H1 (cell line): Measurements from ENCODE around the gene ZNF541. TPM values are rescaled to one million over a fixed set of nuclear protein-coding genes. Genes with fewer than 3 reads are reported as not detected.

Experiments
- NANOG ChIP-seq: IDR thresholded peaks from 2 replicates; pipeline ENCODE4 v1.6.1; 2011; ENCODE audit warnings: low read length, low read depth, mild to moderate bottlenecking, inconsistent platforms; ENCODE audit not compliant: insufficient read depth, poor library complexity, severe bottlenecking
- PHF8 ChIP-seq: fragments of 200-600 bp; sonication (generic); conservative IDR thresholded peaks from 2 replicates; pipeline ENCODE4 v1.7.1; 2012; ENCODE audit warnings: low read depth, mild to moderate bottlenecking, inconsistent platforms, low read length, moderate library complexity
- POLR2A ChIP-seq, 2 experiments: IDR thresholded peaks; 1 replicate in 1 of 2; 2 replicates in 1 of 2; pipeline ENCODE4 v1.6.1; 2011; ENCODE audit warnings: low read depth in 2 of 2, low read length in 2 of 2, mild to moderate bottlenecking in 2 of 2; ENCODE audit errors: control extremely low read depth in 1 of 2
- SAP30 ChIP-seq: fragments of 300-600 bp; sonication (generic); IDR thresholded peaks from 2 replicates; pipeline ENCODE4 v1.7.1; 2012; ENCODE audit warnings: low read length, moderate library complexity, mild to moderate bottlenecking, inconsistent platforms; ENCODE audit not compliant: insufficient read depth, insufficient replicate concordance
- polyA plus RNA-seq, 7 experiments: library from polyadenylated mRNA; depleted of rRNA in 3 of 7; stranded (reverse) in 5 of 7; unstranded in 2 of 7; fragments of >200 nt in 5 of 7; fragments of 200-250 nt in 2 of 7; gene quantifications; 1 replicate in 5 of 7; 2 replicates in 1 of 7; 4 replicates in 1 of 7; pipeline versions ENCODE4 v1.2.1 to v1.2.3, GENCODE V29; 2011 to 2013; ENCODE audit warnings: missing spikeins in 2 of 7, mixed read lengths in 2 of 7
- total RNA-seq: library from RNA; stranded (reverse); fragmentation: NEBNext Ultra II Directional; extraction: Animal tissue kit (Norgen Biotek cat#: 25700); gene quantifications from 2 replicates; pipeline ENCODE4 v1.2.1, GENCODE V29; 2021

The ZNF541 gene
- total and polyA plus RNA-seq, 2 of the 8 experiments (the other 6 are each of a cell fraction or from before 2014, with no cell fraction given), result 0.05 TPM; not detected in 1

DNA sequence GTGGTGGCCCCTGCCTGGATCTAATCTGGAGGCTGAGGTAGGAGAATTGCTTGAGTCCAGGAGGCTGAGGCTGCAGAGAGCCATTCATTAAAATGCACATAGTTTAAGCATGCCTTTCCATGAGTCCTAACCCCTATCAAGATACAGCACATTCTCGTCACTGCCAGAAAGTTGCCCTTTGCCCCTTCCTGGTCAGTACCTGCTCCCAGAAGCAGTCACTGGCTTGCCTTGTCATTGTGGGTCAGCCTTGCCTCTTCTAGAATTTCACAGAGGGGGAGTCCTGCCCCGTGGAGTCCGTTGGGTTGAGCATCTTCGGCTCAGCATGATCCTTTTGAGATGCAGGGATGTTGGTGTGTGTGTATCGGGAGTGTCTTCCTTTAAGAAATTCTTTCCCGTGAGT, 46.8 kb upstream of the ZNF541 start (continued):
- TF ChIP-seq POLR2A (IDR thresholded peaks at IDR 0.05; ENCODE audit: control extremely low read depth in 1 of 2, low read depth in 2 of 2, low read length in 2 of 2) (no peak), PHF8 (no peak), NANOG (peak; percentile 41), SAP30 (no peak)
